ENCODE data around the gene TMEM131. TPM values are rescaled to one million over a fixed set of nuclear protein-coding genes. Genes with fewer than 3 reads are reported as not detected.

TMEM131 gene
- total and polyA plus RNA-seq, 7 donors = 7.7 to 33.3 (median 20.1) TPM

- H3K27me3 ChIP-seq (ENCODE audit: insufficient read depth in 3 of 3, low read length in 2 of 3) = no peaks in the 10 kb centered on the region
- 85 to 92% (median 87%) methylated on average over 5 of the region's 5 CpGs for WGBS, 3 donors
- no peaks in the 10 kb centered on the region for H3K4me1 ChIP-seq
- TF ChIP-seq CTCF (IDR thresholded peaks at IDR 0.05) = no peak
- no peak for ATAC-seq
- no peak overlapping the region for H3K4me3 ChIP-seq
- no peak overlapping the region for H3K27ac ChIP-seq
- intact Hi-C loops (cut with DNase I) = no loop called here
- DNase-seq = no peak
- no peaks in the 10 kb centered on the region for H3K9me3 ChIP-seq
- H3K36me3 ChIP-seq (ENCODE audit: insufficient read depth in 1 of 2, low read depth in 1 of 2) = no peaks in the 10 kb centered on the region
These were observed 255.9 kb downstream of the TMEM131 start for GRCh38 chr2:97739893-97740245.

GRCh38 chr2:97739020-97739892 lies 256.5 kb downstream of the TMEM131 start:
- H3K27me3 ChIP-seq (ENCODE audit: insufficient read depth in 3 of 3, low read length in 2 of 3) = no peaks in the 10 kb centered on the region
- H3K27ac ChIP-seq = no peak overlapping the region
- ATAC-seq (peak in 1 of 4 donors; percentile 8), DNase-seq (no peak)
- intact Hi-C loops (cut with DNase I) = no loop called here
- H3K4me3 ChIP-seq = no peak overlapping the region
- 85 to 88% (median 86%) methylated on average over 22 to 23 of the region's 23 CpGs for WGBS, 3 donors
- no peaks in the 10 kb centered on the region for H3K4me1 ChIP-seq
- TF ChIP-seq CTCF (IDR thresholded peaks at IDR 0.05) = no peak
- no peaks in the 10 kb centered on the region for H3K9me3 ChIP-seq
- H3K36me3 ChIP-seq (ENCODE audit: insufficient read depth in 1 of 2, low read depth in 1 of 2) = no peaks in the 10 kb centered on the region

- Histone ChIP-seq H3K4me1 (no peaks in the 10 kb centered on the region), H3K4me3 (no peak overlapping the region), H3K36me3 (ENCODE audit: insufficient read depth in 1 of 2, low read depth in 1 of 2) (no peaks in the 10 kb centered on the region), H3K27ac (no peak overlapping the region), H3K9me3 (no peaks in the 10 kb centered on the region), H3K27me3 (ENCODE audit: insufficient read depth in 3 of 3, low read length in 2 of 3) (no peaks in the 10 kb centered on the region)
- DNase-seq (no peak), ATAC-seq (no peak)
- no peak for TF ChIP-seq CTCF (IDR thresholded peaks at IDR 0.05)
- intact Hi-C loops (cut with DNase I) = no loop called here
- WGBS, 3 donors = 96% methylated on average over 9 of the region's 9 CpGs
These were observed 257.3 kb downstream of the TMEM131 start for GRCh38 chr2:97738179-97739019.

GRCh38 chr2:97737421-97738178 lies 258.1 kb downstream of the TMEM131 start:
- Histone ChIP-seq H3K4me3 (no peak overlapping the region), H3K27ac (no peak overlapping the region), H3K27me3 (ENCODE audit: insufficient read depth in 3 of 3, low read length in 2 of 3) (no peaks in the 10 kb centered on the region), H3K9me3 (no peaks in the 10 kb centered on the region), H3K36me3 (ENCODE audit: insufficient read depth in 1 of 2, low read depth in 1 of 2) (no peaks in the 10 kb centered on the region), H3K4me1 (no peaks in the 10 kb centered on the region)
- no peak for TF ChIP-seq CTCF (IDR thresholded peaks at IDR 0.05)
- WGBS, 3 donors = 80 to 84% (median 81%) methylated on average over 31 to 32 of the region's 32 CpGs
- ATAC-seq (no peak), DNase-seq (no peak)
- intact Hi-C loops (cut with DNase I) = no loop called here

All from psoas muscle (tissue), 8 donors.